C4-2B (cell line): Measurements from ENCODE around the gene TBC1D10A.

Source experiments
- H3K27ac ChIP-seq: fragments of 450-650 bp; 2 replicates; pipeline ENCODE4 v1.5.1; 2017
- CTCF ChIP-seq: fragments of 450-650 bp; conservative IDR thresholded peaks from 2 replicates; pipeline ENCODE4 v1.5.1; 2017; ENCODE audit warnings: mild to moderate bottlenecking
- ZFX ChIP-seq: fragments of 450-650 bp; IDR thresholded peaks from 2 replicates; pipeline ENCODE4 v1.6.1; 2017

Gene TBC1D10A

GRCh38 chr22:30287648-30288418 is 38.9 kb downstream of the TBC1D10A start:
- TF ChIP-seq CTCF: peak; percentile 76
- no peak for TF ChIP-seq ZFX
- H3K27ac ChIP-seq: peak overlapping the region; percentile 70

GRCh38 chr22:30286813-30287647 is 39.7 kb downstream of the TBC1D10A start:
- no peak for TF ChIP-seq ZFX
- peak; percentile 93 for TF ChIP-seq CTCF
- no peak overlapping the region for H3K27ac ChIP-seq

- H3K27ac ChIP-seq: no peak overlapping the region
- TF ChIP-seq ZFX (no peak), CTCF (no peak)
These were observed 40.4 kb downstream of the TBC1D10A start for GRCh38 chr22:30286331-30286730.

- H3K27ac ChIP-seq: no peak overlapping the region
- TF ChIP-seq ZFX: no peak
- TF ChIP-seq CTCF: no peak
These were observed 40.9 kb downstream of the TBC1D10A start for GRCh38 chr22:30285846-30286200.

- TF ChIP-seq ZFX (no peak), CTCF (no peak)
- H3K27ac ChIP-seq: no peak overlapping the region
These were observed 41.4 kb downstream of the TBC1D10A start for GRCh38 chr22:30285176-30285845.

GRCh38 chr22:30284666-30285065 is 42.1 kb downstream of the TBC1D10A start:
- H3K27ac ChIP-seq: no peak overlapping the region
- no peak for TF ChIP-seq ZFX
- TF ChIP-seq CTCF: no peak

GRCh38 chr22:30284172-30284571 is 42.6 kb downstream of the TBC1D10A start:
- no peak for TF ChIP-seq ZFX
- no peak for TF ChIP-seq CTCF
- no peak overlapping the region for H3K27ac ChIP-seq
